Right atrium auricular region (tissue), 2 donors: ENCODE data around the gene SLC36A4. TPM values are rescaled to one million over a fixed set of nuclear protein-coding genes. Genes with fewer than 3 reads are reported as not detected.

Experiments
- DNase-seq: peaks from one replicate; pipeline ENCODE4 v3.0.0-alpha.2; 2019; ENCODE audit warnings: low spot score
- H3K27ac ChIP-seq, 2 donors: fragments of 200-600 bp; sonication (generic); 1 replicate in 1 of 2; 2 replicates in 1 of 2; pipeline ENCODE4 v1.5.1; 2016 to 2019
- H3K27me3 ChIP-seq, 2 donors: fragments of 200-600 bp; sonication (generic); one replicate each; pipeline versions ENCODE4 v1.5.1 to v1.6.0; 2017 to 2019
- H3K36me3 ChIP-seq: fragments of 200-600 bp; sonication (generic); one replicate; pipeline ENCODE4 v1.5.1; 2016
- H3K4me1 ChIP-seq, 2 donors: fragments of 200-600 bp; sonication (generic); one replicate each; pipeline versions ENCODE4 v1.5.1 to v1.6.0; 2017 to 2019
- H3K4me3 ChIP-seq, 2 donors: fragments of 200-600 bp; sonication (generic); 1 replicate in 1 of 2; 2 replicates in 1 of 2; pipeline ENCODE4 v1.5.1; 2017 to 2019; ENCODE audit warnings: mild to moderate bottlenecking in 1 of 2, moderate library complexity in 1 of 2
- H3K9me3 ChIP-seq, 2 donors: fragments of 200-600 bp; sonication (generic); one replicate each; pipeline ENCODE4 v1.5.1; 2019
- CTCF ChIP-seq, 2 donors: fragments of 200-600 bp; sonication (generic); IDR thresholded peaks; one replicate each; pipeline ENCODE4 v1.5.1; 2019; ENCODE audit warnings: antibody characterized with exemption in 2 of 2
- total RNA-seq, 2 donors: library from RNA; depleted of rRNA; stranded (reverse); fragments of >200 nt; gene quantifications; one replicate each; pipeline ENCODE4 v1.1.0, GENCODE V29; 2016

The SLC36A4 gene
- total RNA-seq, 2 donors from 2014 or later = 6.9 to 13.2 TPM

GRCh38 chr11:93166862-93167261 lies 30.9 kb downstream of the SLC36A4 start:
- Histone ChIP-seq H3K4me3 (no peak overlapping the region), H3K4me1 (no peaks in the 10 kb centered on the region), H3K27ac (no peak overlapping the region), H3K9me3 (no peaks in the 10 kb centered on the region), H3K27me3 (no peaks in the 10 kb centered on the region), H3K36me3 (peaks cover 31% of the 10 kb centered on the region)
- no peak for TF ChIP-seq CTCF (IDR thresholded peaks at IDR 0.05)
- no peak for DNase-seq

- no peak overlapping the region for H3K27ac ChIP-seq
- DNase-seq = no peak
- no peak for TF ChIP-seq CTCF (IDR thresholded peaks at IDR 0.05)
- H3K27me3 ChIP-seq = no peaks in the 10 kb centered on the region
- H3K4me3 ChIP-seq = no peak overlapping the region
- H3K36me3 ChIP-seq = peaks cover 33% of the 10 kb centered on the region
- H3K9me3 ChIP-seq = no peaks in the 10 kb centered on the region
- H3K4me1 ChIP-seq = no peaks in the 10 kb centered on the region
These were observed 31.6 kb downstream of the SLC36A4 start for GRCh38 chr11:93166194-93166593.

GRCh38 chr11:93160808-93161207 lies 37.0 kb downstream of the SLC36A4 start:
- TF ChIP-seq CTCF (IDR thresholded peaks at IDR 0.05) = no peak
- H3K4me3 ChIP-seq = no peak overlapping the region
- no peaks in the 10 kb centered on the region for H3K4me1 ChIP-seq
- H3K27ac ChIP-seq = no peak overlapping the region
- DNase-seq = no peak
- H3K36me3 ChIP-seq = peaks cover 27% of the 10 kb centered on the region
- no peaks in the 10 kb centered on the region for H3K27me3 ChIP-seq
- no peaks in the 10 kb centered on the region for H3K9me3 ChIP-seq

GRCh38 chr11:93160156-93160555 lies 37.6 kb downstream of the SLC36A4 start:
- H3K4me3 ChIP-seq = no peak overlapping the region
- H3K4me1 ChIP-seq = no peaks in the 10 kb centered on the region
- no peak for DNase-seq
- peaks cover 24% of the 10 kb centered on the region for H3K36me3 ChIP-seq
- no peak for TF ChIP-seq CTCF (IDR thresholded peaks at IDR 0.05)
- H3K27ac ChIP-seq = no peak overlapping the region
- no peaks in the 10 kb centered on the region for H3K27me3 ChIP-seq
- no peaks in the 10 kb centered on the region for H3K9me3 ChIP-seq

- peaks cover 24% of the 10 kb centered on the region for H3K36me3 ChIP-seq
- no peak overlapping the region for H3K4me3 ChIP-seq
- no peaks in the 10 kb centered on the region for H3K4me1 ChIP-seq
- no peaks in the 10 kb centered on the region for H3K9me3 ChIP-seq
- no peaks in the 10 kb centered on the region for H3K27me3 ChIP-seq
- DNase-seq = no peak
- no peak for TF ChIP-seq CTCF (IDR thresholded peaks at IDR 0.05)
- H3K27ac ChIP-seq = no peak overlapping the region
These were observed 38.1 kb downstream of the SLC36A4 start for GRCh38 chr11:93159721-93160120.

- no peaks in the 10 kb centered on the region for H3K36me3 ChIP-seq
- TF ChIP-seq CTCF (IDR thresholded peaks at IDR 0.05) = no peak
- H3K9me3 ChIP-seq = no peaks in the 10 kb centered on the region
- no peak overlapping the region for H3K27ac ChIP-seq
- no peak for DNase-seq
- no peaks in the 10 kb centered on the region for H3K4me1 ChIP-seq
- no peak overlapping the region for H3K4me3 ChIP-seq
- no peaks in the 10 kb centered on the region for H3K27me3 ChIP-seq
These were observed 42.1 kb downstream of the SLC36A4 start for GRCh38 chr11:93155738-93156137.
